Osteocyte (in vitro differentiated cells): ENCODE measurements around the gene PCBP1. TPM values are rescaled to one million over a fixed set of nuclear protein-coding genes. Genes with fewer than 3 reads are reported as not detected.

Experiments used
- DNase-seq: peaks from one replicate; pipeline ENCODE4 v3.0.0; 2021; ENCODE audit warnings: mixed read lengths; ENCODE audit not compliant: unreplicated experiment; ENCODE audit errors: extremely low spot score
- H3K27ac Mint-ChIP-seq: one replicate; pipeline ENCODE4 v1.8.0; 2021; ENCODE audit warnings: mild to moderate bottlenecking, mixed read lengths; ENCODE audit not compliant: unreplicated experiment
- H3K27me3 Mint-ChIP-seq: one replicate; pipeline ENCODE4 v1.8.0; 2021; ENCODE audit warnings: mixed read lengths; ENCODE audit not compliant: unreplicated experiment
- H3K36me3 Mint-ChIP-seq: one replicate; pipeline ENCODE4 v1.8.0; 2021; ENCODE audit warnings: mixed read lengths; ENCODE audit not compliant: unreplicated experiment
- H3K4me1 Mint-ChIP-seq: one replicate; pipeline ENCODE4 v1.8.0; 2021; ENCODE audit warnings: mixed read lengths; ENCODE audit not compliant: unreplicated experiment
- H3K4me3 Mint-ChIP-seq: one replicate; pipeline ENCODE4 v1.8.0; 2021; ENCODE audit warnings: mild to moderate bottlenecking, moderate library complexity, mixed read lengths; ENCODE audit not compliant: unreplicated experiment
- H3K9me3 Mint-ChIP-seq: one replicate; pipeline ENCODE4 v1.8.0; 2021; ENCODE audit warnings: mixed read lengths; ENCODE audit not compliant: unreplicated experiment
- CTCF ChIP-seq: fragments of 200-600 bp; sonication (generic); IDR thresholded peaks from 2 replicates; pipeline ENCODE4 v1.5.0; 2021; ENCODE audit warnings: antibody characterized with exemption, mild to moderate bottlenecking, moderate library complexity
- total RNA-seq: library from RNA; stranded (reverse); gene quantifications from 2 replicates; pipeline ENCODE4 v1.2.1, GENCODE V29; 2021

Gene PCBP1
- total RNA-seq, 1 donor from 2014 or later: 261 TPM

- Mint-ChIP-seq H3K27me3 (no peaks in the 10 kb centered on the region), H3K4me1 (peaks cover 23% of the 10 kb centered on the region), H3K27ac (no peak overlapping the region), H3K4me3 (no peak overlapping the region), H3K36me3 (no peaks in the 10 kb centered on the region), H3K9me3 (no peaks in the 10 kb centered on the region)
- DNase-seq: no peak
- no peak for TF ChIP-seq CTCF
These were observed 31.6 kb downstream of the PCBP1 start for GRCh38 chr2:70118798-70119454.

- no peaks in the 10 kb centered on the region for H3K9me3 Mint-ChIP-seq
- no peak for TF ChIP-seq CTCF
- no peaks in the 10 kb centered on the region for H3K36me3 Mint-ChIP-seq
- H3K27me3 Mint-ChIP-seq: no peaks in the 10 kb centered on the region
- H3K4me1 Mint-ChIP-seq: peaks cover 49% of the 10 kb centered on the region
- no peak overlapping the region for H3K27ac Mint-ChIP-seq
- no peak for DNase-seq
- H3K4me3 Mint-ChIP-seq: no peak overlapping the region
These were observed 34.5 kb downstream of the PCBP1 start for GRCh38 chr2:70121627-70122372.

- no peak overlapping the region for H3K4me3 Mint-ChIP-seq
- H3K27me3 Mint-ChIP-seq: no peaks in the 10 kb centered on the region
- H3K36me3 Mint-ChIP-seq: no peaks in the 10 kb centered on the region
These were observed 35.2 kb downstream of the PCBP1 start for GRCh38 chr2:70122470-70122869.

GRCh38 chr2:70123051-70123828, 36.0 kb downstream of the PCBP1 start:
- no peaks in the 10 kb centered on the region for H3K27me3 Mint-ChIP-seq
- no peak for DNase-seq
- H3K9me3 Mint-ChIP-seq: no peaks in the 10 kb centered on the region
- H3K27ac Mint-ChIP-seq: peak overlapping the region; percentile 100
- H3K36me3 Mint-ChIP-seq: no peaks in the 10 kb centered on the region
- H3K4me1 Mint-ChIP-seq: peaks cover 54% of the 10 kb centered on the region
- H3K4me3 Mint-ChIP-seq: peak overlapping the region; percentile 91
- no peak for TF ChIP-seq CTCF

More at GRCh38 chr2:70122470-70122869, 35.2 kb downstream of the PCBP1 start:
- no peak for TF ChIP-seq CTCF
- DNase-seq: no peak
- Mint-ChIP-seq H3K4me1 (peaks cover 48% of the 10 kb centered on the region), H3K9me3 (no peaks in the 10 kb centered on the region), H3K27ac (peak overlapping the region; percentile 100)

- H3K27me3 Mint-ChIP-seq: no peaks in the 10 kb centered on the region
- peak overlapping the region; percentile 100 for H3K27ac Mint-ChIP-seq
- H3K4me3 Mint-ChIP-seq: peak overlapping the region; percentile 91
- no peaks in the 10 kb centered on the region for H3K9me3 Mint-ChIP-seq
- H3K4me1 Mint-ChIP-seq: peaks cover 56% of the 10 kb centered on the region
- TF ChIP-seq CTCF: no peak
- H3K36me3 Mint-ChIP-seq: no peaks in the 10 kb centered on the region
- no peak for DNase-seq
These were observed 36.5 kb downstream of the PCBP1 start for GRCh38 chr2:70123829-70124116.
